Keratinocyte (primary cell): ENCODE measurements around the gene UBAC2.

Experiments used
- CTCF ChIP-seq, 3 experiments: IDR thresholded peaks in 1 of 3; conservative IDR thresholded peaks in 1 of 3; optimal IDR thresholded peaks in 1 of 3; 2 replicates in 2 of 3; 3 replicates in 1 of 3; pipeline versions ENCODE3 to v1.5.1; 2011; ENCODE audit warnings: low read length in 3 of 3, mild to moderate bottlenecking in 3 of 3, moderate library complexity in 2 of 3, control low read depth in 1 of 3, inconsistent platforms in 1 of 3; ENCODE audit not compliant: insufficient read depth in 2 of 3; ENCODE audit errors: extremely low read depth in 1 of 3
- EZH2 ChIP-seq: IDR thresholded peaks from one replicate; pipeline ENCODE4 v1.6.1; 2012; ENCODE audit warnings: inconsistent platforms, mild to moderate bottlenecking, low read length, moderate library complexity

- no peak for TF ChIP-seq CTCF (optimal IDR thresholded peaks at IDR 0.05 in 1 of 3, IDR thresholded peaks at IDR 0.05 in 1 of 3, conservative IDR thresholded peaks at IDR 0.05 in 1 of 3; ENCODE audit: extremely low read depth in 1 of 3, insufficient read depth in 2 of 3, low read length in 3 of 3)
- TF ChIP-seq EZH2: no peak
These were observed 8.3 kb downstream of the UBAC2 start for GRCh38 chr13:99208845-99209527.
